HG03039 (cell line): ENCODE measurements around the gene SEM1.
"Not testable (repeated sequence)": the region's sequence is repeated elsewhere in the genome, so short reads cannot be mapped to it uniquely, and the experiment has no call there.

Source experiments
- ATAC-seq: cut with Tn5 transposase; IDR thresholded peaks from one replicate; pipeline ENCODE4 v1.9.1; 2021; ENCODE audit warnings: mild to moderate bottlenecking, moderate library complexity; ENCODE audit not compliant: unreplicated experiment

Gene SEM1

DNA sequence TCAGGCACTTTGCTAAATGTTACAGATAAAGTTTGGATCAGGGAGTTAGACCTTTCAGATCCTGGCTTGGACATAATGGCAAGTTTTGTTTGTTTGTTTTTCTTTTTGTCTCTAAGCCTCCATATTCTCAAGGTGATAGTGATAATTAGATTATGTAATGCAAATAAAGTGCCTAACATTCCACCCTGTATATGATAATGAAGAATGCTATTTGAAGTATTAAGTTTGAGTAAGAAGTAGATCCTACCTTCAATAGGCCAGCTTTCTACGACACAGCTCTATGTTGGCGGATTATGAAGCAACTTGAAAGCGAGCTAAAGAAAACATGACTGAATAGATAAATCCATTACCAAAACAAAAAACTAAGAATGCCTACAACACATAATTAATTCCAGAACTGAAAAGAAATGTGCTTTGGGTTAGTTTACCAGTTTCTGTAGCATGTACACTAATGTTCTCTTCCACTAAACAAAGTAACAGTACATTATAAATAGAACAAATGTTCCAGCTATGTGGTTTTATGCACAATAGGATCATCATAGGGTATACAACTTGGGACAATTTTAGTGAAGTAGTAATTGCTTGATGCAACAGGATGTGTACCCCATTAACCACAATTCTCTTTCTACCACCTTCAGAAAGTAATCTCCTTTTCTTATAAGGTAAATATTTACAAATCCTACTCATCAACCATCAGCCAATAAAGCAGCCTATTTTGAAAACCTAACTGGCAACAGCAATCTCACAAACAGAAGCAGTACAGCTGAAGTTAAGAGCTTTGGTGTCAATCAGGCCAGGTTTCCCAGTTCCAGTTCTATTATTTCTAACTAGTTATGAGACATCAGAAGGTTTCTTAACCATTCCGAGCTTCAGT is 1.5 kb downstream of the SEM1 start:
- no peak for ATAC-seq

DNA sequence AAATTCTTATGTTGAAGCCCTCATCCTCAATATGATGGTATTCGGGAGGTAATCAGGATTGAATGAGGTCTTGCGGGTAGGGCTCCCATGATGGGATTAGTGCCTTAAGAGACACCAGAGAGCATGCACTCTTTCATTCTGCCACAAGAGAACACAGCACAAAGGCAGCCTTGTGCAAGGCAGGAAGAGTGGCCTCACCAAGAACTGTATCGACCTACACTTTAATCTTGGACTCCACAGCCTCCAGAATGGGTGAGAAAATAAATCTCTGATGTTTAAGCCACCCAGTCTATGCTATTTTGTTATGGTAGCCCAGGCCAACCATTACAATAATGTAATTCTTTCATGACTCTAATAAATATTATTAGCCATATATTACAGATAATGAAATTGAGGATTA is 8.4 kb downstream of the SEM1 start:
- no peak for ATAC-seq

DNA sequence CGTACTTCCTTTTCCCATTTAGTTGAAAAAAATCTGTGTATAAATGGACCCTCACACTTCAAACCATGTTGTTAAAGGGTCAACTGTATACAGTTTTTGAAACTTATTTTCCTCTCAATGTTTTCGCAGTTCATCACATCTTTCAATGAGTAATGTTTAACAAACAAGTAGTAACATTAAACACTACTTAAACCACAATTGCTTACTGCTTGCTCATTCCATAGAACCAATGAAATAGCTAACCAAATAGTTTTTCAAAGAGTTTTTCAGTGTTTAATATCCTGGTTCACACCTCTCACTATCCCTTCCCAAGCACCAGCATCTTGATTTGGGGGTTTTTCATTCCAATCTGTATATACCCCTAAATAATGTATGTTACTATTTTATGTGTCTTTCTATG is 9.1 kb downstream of the SEM1 start:
- ATAC-seq, result no peak

DNA sequence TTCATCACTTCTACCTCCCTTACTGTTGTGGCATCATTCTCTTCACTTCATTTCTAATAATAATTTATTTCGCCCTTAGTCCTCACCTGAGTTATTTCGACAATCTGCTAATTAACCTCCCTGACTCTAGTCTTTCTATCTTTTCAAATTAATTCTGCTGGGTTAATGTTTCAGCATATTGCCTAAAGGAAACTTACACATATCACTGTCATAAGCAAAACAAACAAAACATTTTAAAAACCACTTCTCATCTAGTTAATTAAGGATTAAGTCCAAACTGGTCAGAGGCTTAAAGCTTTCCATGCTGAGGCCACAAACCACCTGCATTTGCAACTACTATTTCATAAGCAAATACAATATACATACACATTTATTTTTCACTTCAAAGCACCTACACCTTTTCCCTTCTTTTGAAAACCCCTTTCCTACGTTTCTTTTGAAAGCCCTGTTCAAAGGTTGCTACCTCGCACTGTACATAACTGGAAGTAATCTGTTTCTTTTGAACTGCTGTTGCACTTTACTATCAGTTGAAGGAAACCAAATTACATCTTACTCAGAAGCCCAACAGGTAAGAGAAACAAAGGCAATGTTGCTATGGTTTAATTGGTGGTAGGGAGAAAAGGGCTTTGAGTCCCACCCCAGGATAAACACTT is 10.3 kb downstream of the SEM1 start:
- no peak for ATAC-seq

DNA sequence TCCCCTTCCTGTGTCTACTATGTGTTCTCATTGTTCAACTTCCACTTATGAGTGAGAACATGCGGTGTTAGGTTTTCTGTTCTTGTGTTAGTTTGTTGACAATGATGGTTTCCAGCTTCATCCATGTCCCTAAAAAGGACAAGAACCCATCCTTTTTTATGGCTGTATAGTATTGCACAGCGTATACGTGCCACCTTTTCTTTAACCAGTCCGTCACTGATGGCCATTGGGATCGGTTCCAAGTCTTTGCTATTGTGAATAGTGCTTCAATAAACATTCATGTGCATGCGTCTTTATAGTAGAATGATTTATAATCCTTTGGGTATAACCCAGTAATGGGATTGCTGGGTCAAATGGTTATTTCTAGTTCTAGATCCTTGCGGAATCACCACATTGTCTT is 11.2 kb downstream of the SEM1 start:
- not testable (repeated sequence) for ATAC-seq

DNA sequence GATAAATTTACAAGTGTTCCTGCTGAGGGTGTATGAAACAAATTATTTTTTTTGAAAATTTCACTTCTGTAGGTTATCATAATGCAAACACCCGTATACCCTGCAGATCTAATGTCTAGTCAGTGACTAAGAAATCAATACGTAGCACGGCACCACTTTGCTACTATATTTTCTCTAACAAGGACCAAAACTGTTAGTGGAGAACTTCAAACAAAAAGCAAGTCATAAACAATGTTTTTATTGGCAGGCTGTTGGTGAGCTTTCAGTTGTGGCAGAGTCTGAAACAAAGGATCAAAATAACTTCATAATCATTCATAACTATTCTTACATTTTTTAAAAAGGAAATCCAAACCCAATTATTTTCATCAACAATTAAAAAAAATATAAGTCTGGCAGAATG is 11.8 kb downstream of the SEM1 start:
- ATAC-seq, result no peak

DNA sequence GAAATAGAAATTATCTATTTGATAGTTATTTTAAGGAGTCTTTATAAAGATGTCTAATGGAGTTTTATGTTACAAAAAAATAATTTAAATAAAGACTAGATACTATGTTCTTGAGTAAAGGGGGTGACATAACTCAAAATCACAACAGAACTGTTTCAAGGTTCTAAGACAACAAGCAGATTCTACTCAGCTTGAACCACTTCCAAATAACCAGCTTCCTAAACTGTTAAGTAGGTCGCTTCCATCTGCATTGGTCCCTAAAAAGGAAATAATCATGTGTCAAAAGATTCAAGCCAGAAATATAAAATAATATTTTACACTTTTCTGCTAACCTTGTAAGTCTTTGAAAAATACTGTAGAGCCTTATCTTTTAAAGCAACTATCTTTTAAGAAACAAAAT is 14.1 kb downstream of the SEM1 start:
- ATAC-seq, result no peak

DNA sequence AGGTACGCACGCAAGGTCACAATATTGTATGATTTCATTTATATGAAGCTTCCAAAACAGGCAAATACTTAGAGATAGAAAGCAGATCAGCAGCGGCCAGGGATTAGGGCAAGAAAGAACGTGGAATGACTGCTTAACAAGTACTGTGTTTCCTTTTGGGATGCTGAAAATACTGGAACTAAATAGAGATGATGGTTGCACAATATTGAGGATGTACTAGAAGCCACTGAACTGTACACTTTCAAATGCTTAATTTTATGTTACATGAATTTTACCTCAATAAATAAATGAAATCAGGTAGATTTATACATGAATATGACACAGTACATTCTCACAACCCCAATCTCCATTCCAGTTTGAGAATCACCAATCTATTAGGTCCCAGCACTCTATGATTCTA is 15.6 kb downstream of the SEM1 start:
- no peak for ATAC-seq

DNA sequence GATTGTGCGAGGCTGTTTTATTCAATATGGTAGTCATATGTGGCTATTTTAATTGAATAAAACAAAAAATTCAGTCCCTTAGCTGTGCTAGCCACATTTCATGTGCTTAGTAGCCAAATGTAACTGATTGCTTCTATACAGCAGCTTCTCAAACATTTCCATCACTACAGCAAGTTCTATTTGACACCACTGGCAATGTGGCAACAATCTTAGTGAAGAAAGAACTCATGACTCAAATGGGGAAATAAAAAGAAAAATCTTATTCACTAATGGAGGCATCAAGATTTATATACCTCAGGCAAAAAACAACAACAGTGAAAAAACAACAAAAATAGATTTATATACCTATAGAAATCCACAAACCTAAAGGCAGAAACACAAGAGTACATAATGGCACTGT is 17.9 kb downstream of the SEM1 start:
- ATAC-seq, result no peak

DNA sequence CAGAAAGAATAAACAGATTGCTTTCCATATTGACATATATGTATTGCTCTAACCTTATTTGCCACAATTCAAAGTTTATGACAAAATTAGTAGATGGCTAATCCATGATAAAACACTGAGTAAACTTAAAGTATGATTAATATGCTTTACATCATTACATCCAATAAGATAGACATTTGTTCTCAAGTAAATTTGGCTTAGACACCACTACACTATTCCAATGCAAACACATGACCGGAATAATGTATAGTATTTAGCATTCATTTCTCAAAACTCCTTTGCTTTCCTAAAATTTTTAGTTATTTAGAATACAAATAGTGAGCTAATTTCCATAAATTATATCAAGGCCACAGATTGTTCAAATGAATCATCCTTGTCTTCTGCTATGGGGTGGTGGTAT is 20.2 kb downstream of the SEM1 start:
- no peak for ATAC-seq

DNA sequence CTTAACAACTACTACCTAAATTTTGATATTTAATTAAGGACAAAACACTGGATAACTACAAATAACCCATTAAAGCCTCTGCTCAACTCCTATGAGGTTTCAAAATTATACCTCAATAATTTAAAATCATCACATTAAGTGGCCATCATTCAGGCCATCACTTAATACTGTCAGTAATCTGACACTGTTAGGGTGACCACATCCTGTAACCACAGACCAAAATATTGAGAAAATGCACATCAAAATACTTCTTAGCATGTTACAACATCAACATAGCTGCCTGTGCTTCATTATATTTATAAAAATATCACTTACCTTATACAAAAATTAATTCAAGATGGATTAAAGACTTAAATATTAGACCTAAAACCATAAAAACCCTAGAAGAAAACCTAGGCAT is 23.3 kb downstream of the SEM1 start:
- ATAC-seq, result no peak

DNA sequence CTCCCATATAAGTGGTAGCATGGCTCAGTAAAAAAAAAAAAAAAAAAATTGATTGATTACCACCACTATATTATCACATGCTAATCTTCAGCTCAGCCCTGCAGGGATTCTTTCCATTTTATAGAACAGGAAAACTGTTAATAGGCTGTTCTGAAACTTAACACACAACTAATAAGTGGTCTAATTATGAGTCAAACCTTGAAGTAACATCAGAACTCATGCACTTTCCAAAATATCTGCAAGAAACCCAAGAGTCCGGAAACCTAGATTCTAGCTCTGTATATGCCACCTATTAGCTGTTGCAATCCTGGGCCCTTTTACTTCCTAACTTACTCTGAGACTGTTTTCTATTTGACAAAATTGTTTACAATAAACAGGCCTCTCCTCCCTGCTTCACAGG is 23.9 kb downstream of the SEM1 start:
- peak; percentile 80 for ATAC-seq

DNA sequence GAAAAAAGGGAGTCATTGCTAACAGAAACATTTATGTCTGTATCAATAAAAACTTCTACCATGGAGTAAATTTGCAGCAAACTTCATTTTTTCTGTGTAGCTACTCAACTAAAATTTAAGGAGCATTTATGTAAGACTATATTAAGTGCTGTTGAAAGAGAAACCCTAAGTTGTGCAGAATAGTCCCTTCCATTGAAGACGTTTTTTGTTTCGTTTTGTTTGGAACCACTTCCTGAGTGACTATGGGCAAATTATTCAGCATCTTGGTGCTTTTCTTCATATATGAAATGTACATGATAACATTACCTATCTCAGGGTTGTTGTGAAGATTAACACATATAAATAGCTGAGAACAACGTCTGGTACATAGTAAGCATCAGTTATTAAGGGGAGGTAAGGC is 24.3 kb downstream of the SEM1 start:
- peak; percentile 63 for ATAC-seq

DNA sequence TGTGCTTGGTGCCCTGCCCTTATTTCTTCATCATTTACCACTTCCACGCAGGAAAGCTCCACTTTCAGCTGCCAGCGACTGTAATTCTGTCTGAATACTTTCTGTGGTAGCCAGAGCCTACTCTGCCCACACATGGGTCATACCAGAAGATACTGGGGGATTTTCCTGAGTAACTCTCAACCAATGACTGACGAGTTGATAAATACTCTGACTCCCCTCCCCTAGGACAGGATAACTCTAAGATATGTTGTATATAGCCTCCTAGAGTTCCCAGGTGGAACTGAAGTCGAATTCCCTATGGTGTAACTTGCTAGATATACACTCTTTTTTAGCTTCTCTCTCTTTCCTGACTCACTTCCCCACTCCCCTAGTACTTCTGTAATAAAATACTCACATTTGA is 29.8 kb downstream of the SEM1 start:
- no peak for ATAC-seq

DNA sequence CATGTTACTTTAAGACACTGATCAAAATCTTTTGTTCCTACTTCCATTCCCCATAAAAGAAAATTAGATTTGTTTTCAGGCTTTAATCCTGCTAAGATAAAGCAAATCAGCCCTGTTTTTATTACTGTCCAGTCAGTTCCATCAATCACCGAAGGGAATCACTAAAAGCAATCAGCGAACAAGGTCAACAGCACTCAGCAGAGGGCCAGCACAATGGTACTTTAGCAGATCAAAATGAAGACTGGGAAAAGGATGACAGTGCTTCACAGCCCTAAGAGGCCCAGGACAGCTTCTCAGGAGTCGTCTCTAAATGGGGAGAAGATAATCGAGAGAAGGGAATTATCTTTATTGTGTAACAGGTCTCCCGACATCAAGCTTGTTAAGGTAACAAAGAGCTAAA is 32.7 kb downstream of the SEM1 start:
- no peak for ATAC-seq

DNA sequence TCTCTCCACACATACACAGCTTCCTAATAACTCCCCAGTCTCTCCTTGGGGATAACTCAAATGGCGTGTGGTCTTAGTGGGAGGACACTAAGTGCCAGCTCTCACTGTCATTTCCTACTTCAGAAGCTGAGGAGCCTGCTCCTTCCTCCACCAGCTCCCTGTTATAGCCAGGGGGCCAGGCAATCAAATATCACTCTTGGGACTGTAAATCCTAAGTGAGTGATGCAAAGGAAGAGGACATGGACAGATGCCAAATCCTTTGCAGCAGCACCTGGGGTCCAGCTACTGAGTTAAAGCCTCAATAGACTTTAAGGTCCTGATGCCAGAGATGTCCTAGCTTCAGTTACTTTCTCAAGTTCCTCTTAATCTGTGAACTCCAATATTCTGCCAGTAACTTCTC is 34.1 kb downstream of the SEM1 start:
- no peak for ATAC-seq

DNA sequence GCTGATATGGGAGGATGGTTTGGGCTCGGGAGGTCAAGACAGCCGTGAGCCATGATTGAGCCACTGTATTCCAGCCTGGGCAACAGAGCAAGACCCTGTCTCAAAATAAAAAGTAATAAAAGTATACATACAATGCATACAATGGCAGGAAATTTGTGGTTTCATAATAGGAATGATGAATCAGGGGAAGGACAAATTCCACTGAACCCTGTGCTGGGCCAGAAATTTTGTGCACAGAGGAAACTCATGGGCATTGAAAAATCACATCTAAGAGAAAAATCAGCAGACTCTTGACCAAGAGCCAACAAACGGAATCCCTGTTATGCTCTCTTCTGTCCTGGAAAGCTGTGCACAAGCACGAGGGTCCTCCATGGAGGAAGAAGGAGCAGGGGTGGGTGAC is 35.1 kb downstream of the SEM1 start:
- ATAC-seq, result no peak

DNA sequence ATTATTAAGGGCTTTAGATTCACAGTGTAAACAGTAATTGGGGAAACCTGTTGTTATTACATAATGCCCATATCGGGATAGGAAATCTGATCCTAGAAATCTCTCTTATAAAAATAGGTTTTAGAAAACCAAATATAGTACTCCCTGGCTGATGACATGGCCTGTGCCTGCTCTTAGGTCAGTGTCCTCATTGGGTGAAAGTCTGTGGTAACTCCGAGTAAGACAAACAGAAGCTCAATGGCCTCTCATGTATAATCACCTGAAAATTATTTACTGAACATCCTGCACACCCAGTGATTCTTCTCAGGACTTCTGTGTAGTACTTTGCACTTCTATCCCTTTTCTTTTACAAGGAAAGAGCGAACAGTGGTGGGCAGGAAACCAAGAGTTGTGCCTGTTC is 37.8 kb downstream of the SEM1 start:
- no peak for ATAC-seq

DNA sequence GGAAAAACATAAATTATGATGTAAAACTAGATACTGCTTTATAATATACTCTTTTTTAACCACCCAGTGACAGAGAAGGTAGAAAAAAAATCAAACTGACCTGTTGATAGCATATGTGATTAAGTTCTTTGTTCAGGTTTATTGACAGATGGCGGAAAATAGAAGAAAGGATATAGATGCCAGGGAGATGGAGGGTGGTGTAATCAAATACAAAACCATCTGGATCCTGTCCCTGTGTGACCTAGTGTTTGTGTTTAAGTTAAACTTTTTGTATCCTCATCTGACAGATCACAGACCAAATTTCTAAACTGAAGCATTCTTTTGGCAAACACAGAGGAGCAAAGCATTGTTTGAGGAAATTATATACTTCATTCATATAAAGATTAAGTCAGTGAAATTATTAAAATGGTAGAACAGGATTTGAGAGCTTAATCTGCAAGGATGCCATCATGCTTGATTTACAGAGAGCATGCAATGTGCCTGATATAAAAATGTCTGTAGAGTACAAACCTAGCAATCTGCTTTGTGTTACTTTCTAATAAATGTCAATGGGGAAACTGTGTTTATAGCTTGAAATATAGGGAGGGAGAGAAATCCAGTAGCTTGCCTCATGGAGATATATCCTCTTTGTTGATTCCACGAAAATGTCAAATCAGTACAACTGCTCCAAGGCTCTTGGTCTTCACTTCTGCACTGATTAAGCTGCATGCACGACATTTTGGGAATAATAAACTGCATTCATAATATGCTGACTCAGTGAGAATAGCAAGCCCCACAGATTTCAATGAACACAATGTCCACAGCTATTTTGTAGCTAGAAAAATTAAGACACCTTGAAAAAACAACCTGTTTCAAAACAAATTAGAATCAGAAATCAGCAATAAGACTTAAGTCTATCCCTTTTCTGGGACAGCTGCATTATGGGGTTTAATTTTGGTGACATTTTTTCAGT is 39.0 kb downstream of the SEM1 start:
- no peak for ATAC-seq

DNA sequence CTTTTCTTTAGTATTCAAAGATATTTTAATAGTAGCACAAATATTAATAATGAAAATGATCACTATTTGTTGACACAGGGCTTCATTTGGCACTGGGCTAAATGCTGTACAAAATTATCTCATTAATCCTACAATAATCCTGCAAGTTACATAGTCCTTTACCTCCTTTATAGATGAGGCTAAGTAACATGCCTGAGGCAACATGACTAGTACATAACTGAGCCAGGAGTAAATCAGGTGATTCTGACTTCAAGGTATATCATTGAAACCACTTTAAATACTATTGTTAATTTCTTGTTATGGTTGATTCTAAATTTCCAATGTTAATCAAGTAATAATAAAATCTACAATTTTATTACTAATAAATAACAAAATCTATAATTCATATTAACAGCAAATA is 39.8 kb downstream of the SEM1 start:
- ATAC-seq, result no peak

DNA sequence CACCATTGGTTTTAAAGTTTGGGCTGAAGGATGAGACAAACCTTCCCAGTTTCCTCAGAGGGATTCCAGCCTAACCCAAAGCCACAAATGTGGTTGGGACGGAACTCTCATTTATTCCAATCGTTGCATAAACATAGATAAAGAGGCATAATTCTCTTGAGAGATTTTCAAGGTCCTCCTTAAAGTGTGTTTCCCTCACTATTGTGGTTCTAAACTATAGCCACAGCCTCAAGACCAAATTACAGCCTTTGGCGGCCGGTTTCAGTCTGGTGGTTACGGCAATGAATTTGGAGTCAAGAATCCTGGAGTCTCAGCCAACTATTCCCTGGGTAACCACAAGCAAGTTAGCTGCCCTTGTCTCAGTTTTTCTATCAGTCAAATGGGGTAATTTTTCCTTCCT is 42.6 kb downstream of the SEM1 start:
- no peak for ATAC-seq

DNA sequence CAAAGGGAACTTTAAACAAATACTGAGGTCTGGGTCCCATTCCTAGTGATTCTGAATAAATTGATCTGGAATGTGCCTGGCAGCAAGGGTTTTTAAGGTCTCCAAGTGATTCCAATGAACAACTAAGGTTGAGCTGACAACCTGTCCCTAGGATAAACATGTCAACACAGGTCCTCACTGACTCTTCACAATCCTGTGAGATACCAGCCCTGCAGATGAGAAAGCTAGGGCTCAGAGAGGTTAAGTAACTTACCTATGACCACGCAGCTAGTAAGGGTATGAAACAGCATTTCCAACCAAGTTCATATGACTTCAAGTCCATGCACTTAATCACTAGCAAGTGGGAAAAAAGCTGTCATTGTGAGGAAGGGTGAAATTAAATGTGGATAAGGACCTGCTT is 44.0 kb downstream of the SEM1 start:
- no peak for ATAC-seq
